Pancreas (tissue), 10 donors: Measurements from ENCODE around the gene LRMDA. TPM values are rescaled to one million over a fixed set of nuclear protein-coding genes. Genes with fewer than 3 reads are reported as not detected.

Experiments used
- ATAC-seq, 4 donors: fragments of 200-7000 bp; cut with Tn5 transposase; one replicate each; pipeline versions ENCODE4 v1.8.0 to v1.9.1; 2020; ENCODE audit warnings: mild to moderate bottlenecking in 4 of 4, moderate library complexity in 4 of 4
- DNase-seq, 6 donors: peaks; one replicate each; pipeline ENCODE4 v3.0.0-alpha.2; 2020
- FAIRE-seq: peaks from 2 replicates; lab custom pipeline; 2012; peaks lifted over from hg19 to GRCh38; lab: Jason Lieb, UNC
- H3K27ac ChIP-seq, 4 donors: fragments of 200-600 bp; sonication (generic); 1 replicate in 3 of 4; 2 replicates in 1 of 4; pipeline versions ENCODE4 v1.5.0 to v1.8.0; 2020
- H3K27me3 ChIP-seq, 4 donors: fragments of 200-600 bp; one replicate each; pipeline ENCODE4 v1.8.0; 2021
- H3K36me3 ChIP-seq, 3 donors: fragments of 200-600 bp; sonication (generic) in 1 of 3; one replicate each; pipeline versions ENCODE4 v1.5.0 to v1.8.0; 2020 to 2021
- H3K4me1 ChIP-seq, 3 donors: fragments of 200-600 bp; one replicate each; pipeline ENCODE4 v1.8.0; 2021
- H3K4me3 ChIP-seq, 4 donors: fragments of 200-600 bp; sonication (generic) in 2 of 4; one replicate each; pipeline versions ENCODE4 v1.5.0 to v1.8.0; 2020 to 2021
- H3K9me3 ChIP-seq, 4 donors: fragments of 200-600 bp; one replicate each; pipeline ENCODE4 v1.8.0; 2021
- CTCF ChIP-seq, 4 donors: fragments of 200-600 bp; sonication (generic) in 3 of 4; IDR thresholded peaks; one replicate each; pipeline versions ENCODE4 v1.5.0 to v1.8.0; 2021; ENCODE audit warnings: antibody characterized with exemption in 4 of 4
- WGBS, 2 donors: extraction: QIAGEN DNeasy Blood & Tissue Kit; methylation state at CpG; one replicate each; pipeline ENCODE4 v1.1.7; 2013; 5-methylcytosine and 5-hydroxymethylcytosine counted together
- intact Hi-C, 3 donors: fragments of 100-400 bp; cut with DNase I; formaldehyde crosslinking; loops; one replicate each; pipeline versions ENCODE4 v1.11.1 to v1.14.2; 2022
- polyA plus RNA-seq, 2 donors: library from polyadenylated mRNA; stranded (reverse); fragments of 200-250 nt; gene quantifications; one replicate each; pipeline ENCODE4 v1.2.3, GENCODE V29; 2013
- total RNA-seq, 6 donors: library from RNA; stranded (reverse); fragmentation: NEBNext Ultra II Directional in 4 of 6; extraction: Animal tissue kit (Norgen Biotek cat#: 25700) in 4 of 6; gene quantifications; one replicate each; pipeline versions ENCODE4 v1.2.1 to v1.2.4, GENCODE V29; 2021 to 2023
- donor health status: healthy with polysubstance abuse.
- donor health status: DM: no; HTN: no; CAD: no; lungs with moderate emphysema.
- donor health status: DM: no; HTN: no; CAD: no.
- donor health status: control.
- donor health status: control.
- donor health status: Bipolar disorder and iron deficiency.
- donor health status: DM: yes; HTN: yes; CAD: no.
- donor health status: DM: no; HTN: no; CAD: no.
- donor health status: DM: no; HTN: no; CAD: no.
- donor health status: DM: yes; HTN: yes; CAD: no.

The LRMDA gene
- total and polyA plus RNA-seq, 8 donors: 4.6 to 21.2 (median 13.4) TPM

DNA sequence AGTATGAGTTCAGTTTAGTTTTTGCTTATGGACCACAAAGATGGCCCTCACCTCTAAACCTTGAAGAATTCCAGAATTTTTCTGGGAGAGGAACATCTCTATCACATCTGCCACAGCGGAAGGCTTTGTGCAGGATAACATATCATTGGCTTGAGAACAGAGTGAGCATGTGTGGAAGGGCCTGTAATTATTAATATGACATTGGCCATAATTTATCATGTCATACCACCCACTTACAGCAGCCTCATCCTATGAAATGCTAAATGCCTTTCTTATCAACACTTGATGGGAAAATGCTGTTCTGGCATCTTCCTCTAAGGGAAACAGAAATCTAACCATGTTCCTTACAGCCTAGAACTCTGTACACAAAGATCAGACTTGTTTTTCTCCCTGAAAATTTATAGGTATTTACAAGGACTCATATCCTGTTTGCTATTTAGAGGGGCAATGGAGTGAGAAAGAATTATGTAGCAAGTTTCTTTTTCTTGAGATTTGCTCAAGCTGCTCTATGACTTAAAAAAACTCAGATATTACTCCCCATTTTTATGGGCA, 817.3 kb downstream of the LRMDA start:
- WGBS, 2 donors: 92 to 100% methylated on average over 1 of the region's 1 CpG
- Histone ChIP-seq H3K36me3 (no peaks in the 10 kb centered on the region), H3K4me3 (no peak overlapping the region), H3K9me3 (no peaks in the 10 kb centered on the region), H3K4me1 (no peaks in the 10 kb centered on the region), H3K27ac (no peak overlapping the region), H3K27me3 (no peaks in the 10 kb centered on the region)
- ATAC-seq: no peak
- intact Hi-C loops: no loop called here
- no peak for FAIRE-seq
- no peak for TF ChIP-seq CTCF (IDR thresholded peaks at IDR 0.05)
- no peak for DNase-seq

- no peaks in the 10 kb centered on the region for H3K36me3 ChIP-seq
- ATAC-seq: peak; percentile 78 to 93 (median 87)
- DNase-seq: peak in 4 of 6 donors; percentile 46 to 69 (median 53)
These were observed 820.6 kb downstream of the LRMDA start for GRCh38 chr10:76251841-76252671.

DNA sequence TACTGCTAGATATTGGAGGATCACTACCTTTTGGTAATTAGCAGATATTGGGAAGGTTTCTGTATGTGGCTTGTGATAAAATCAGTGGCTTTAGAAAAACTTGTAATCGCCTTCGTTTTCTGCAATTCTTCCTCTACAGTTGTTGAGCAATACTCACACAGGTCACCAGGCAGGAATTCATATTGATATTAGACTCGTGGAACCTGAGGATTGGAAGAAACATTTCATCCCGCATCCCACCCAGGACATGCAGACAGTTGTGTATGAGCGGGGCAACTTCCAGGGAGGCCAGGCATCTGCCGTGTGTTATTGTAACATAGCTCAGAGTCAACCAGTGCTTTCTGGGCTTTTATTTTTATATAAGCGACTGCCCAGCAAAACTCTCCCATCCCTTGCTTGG, 821.3 kb downstream of the LRMDA start:
- no peak for FAIRE-seq
- H3K36me3 ChIP-seq: no peaks in the 10 kb centered on the region
- no peak for DNase-seq
- peak; percentile 21 to 33 (median 28) for ATAC-seq
- WGBS, 2 donors: 70 to 75% methylated on average over 7 of the region's 7 CpGs
- TF ChIP-seq CTCF (IDR thresholded peaks at IDR 0.05): no peak
- no peaks in the 10 kb centered on the region for H3K9me3 ChIP-seq
- no peaks in the 10 kb centered on the region for H3K4me1 ChIP-seq
- no peak overlapping the region for H3K4me3 ChIP-seq
- H3K27me3 ChIP-seq: no peaks in the 10 kb centered on the region
- intact Hi-C loops: no loop called here
- H3K27ac ChIP-seq: peak overlapping the region; percentile 14 to 67 (median 45)

More at GRCh38 chr10:76251841-76252671, 820.6 kb downstream of the LRMDA start:
- H3K4me3 ChIP-seq: no peak overlapping the region
- no peaks in the 10 kb centered on the region for H3K27me3 ChIP-seq
- no peaks in the 10 kb centered on the region for H3K9me3 ChIP-seq
- no peaks in the 10 kb centered on the region for H3K4me1 ChIP-seq
- TF ChIP-seq CTCF (IDR thresholded peaks at IDR 0.05): no peak
- peak overlapping the region; percentile 14 to 67 (median 45) for H3K27ac ChIP-seq
- intact Hi-C loops: no loop called here
- 51 to 69% methylated on average over 11 of the region's 11 CpGs for WGBS, 2 donors
- peak; percentile 97 for FAIRE-seq

DNA sequence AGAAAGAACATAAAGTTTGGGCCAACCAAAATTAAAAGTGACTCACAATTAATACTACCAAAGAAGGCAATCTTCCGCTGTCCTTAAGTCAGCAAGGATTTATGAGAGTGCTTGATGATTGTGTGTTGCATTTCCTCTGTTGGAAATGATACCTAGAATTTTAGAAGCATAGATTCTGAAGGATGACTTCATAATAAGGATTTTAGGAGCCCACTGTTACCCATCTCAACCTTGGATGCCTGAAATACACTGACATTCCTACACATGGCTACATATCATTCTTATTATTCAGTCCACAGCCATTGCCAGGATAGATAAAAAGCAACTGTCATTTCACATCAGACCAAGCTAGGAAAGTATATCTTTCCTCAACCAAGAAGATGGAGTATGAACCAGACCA, 823.8 kb downstream of the LRMDA start:
- H3K36me3 ChIP-seq: no peaks in the 10 kb centered on the region
- no peak overlapping the region for H3K4me3 ChIP-seq
- FAIRE-seq (no peak), ATAC-seq (no peak), DNase-seq (no peak)
- intact Hi-C loops: no loop called here
- no peaks in the 10 kb centered on the region for H3K27me3 ChIP-seq
- no peaks in the 10 kb centered on the region for H3K9me3 ChIP-seq
- H3K4me1 ChIP-seq: no peaks in the 10 kb centered on the region
- WGBS, 2 donors: 96 to 100% methylated on average over 1 of the region's 1 CpG
- H3K27ac ChIP-seq: no peak overlapping the region
- TF ChIP-seq CTCF (IDR thresholded peaks at IDR 0.05): no peak

DNA sequence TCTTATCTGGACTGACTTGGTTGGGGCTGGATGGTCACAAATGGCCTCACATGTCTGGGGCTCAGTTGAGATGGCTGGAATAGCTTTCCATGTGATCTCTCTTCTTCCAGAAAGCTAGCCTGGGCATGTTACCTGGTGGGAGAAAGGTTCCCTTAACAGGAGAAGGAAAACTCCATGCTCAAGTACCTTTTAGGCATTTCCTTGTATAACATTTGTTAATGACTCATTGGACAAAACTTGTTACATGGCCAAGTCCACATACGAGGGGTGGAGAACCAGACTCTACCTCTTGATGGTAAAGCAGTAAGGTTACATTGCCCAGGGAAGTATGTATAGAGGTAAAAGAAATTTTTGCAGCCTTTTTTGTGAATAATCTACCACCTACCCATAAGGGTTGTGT, 826.4 kb downstream of the LRMDA start:
- H3K9me3 ChIP-seq: no peaks in the 10 kb centered on the region
- H3K36me3 ChIP-seq: no peaks in the 10 kb centered on the region
- FAIRE-seq (no peak), DNase-seq (no peak), ATAC-seq (no peak)
- intact Hi-C loops: no loop called here
- H3K4me3 ChIP-seq: no peak overlapping the region
- 93 to 97% methylated on average over 1 of the region's 1 CpG for WGBS, 2 donors
- no peak overlapping the region for H3K27ac ChIP-seq
- H3K27me3 ChIP-seq: no peaks in the 10 kb centered on the region
- no peak for TF ChIP-seq CTCF (IDR thresholded peaks at IDR 0.05)
- no peaks in the 10 kb centered on the region for H3K4me1 ChIP-seq
